NCI-H82 treated with DMSO at 0.1 percent for 48 hours (cell line): ENCODE results near the gene TOPORS.
"Not testable (repeated sequence)": the region's sequence is repeated elsewhere in the genome, so short reads cannot be mapped to it uniquely, and the experiment has no call there.

Experiments used
- DNase-seq: peaks from one replicate; lab custom pipeline; 2025; ENCODE audit not compliant: unreplicated experiment; lab: John Stamatoyannopoulos, UW

TOPORS gene

DNA sequence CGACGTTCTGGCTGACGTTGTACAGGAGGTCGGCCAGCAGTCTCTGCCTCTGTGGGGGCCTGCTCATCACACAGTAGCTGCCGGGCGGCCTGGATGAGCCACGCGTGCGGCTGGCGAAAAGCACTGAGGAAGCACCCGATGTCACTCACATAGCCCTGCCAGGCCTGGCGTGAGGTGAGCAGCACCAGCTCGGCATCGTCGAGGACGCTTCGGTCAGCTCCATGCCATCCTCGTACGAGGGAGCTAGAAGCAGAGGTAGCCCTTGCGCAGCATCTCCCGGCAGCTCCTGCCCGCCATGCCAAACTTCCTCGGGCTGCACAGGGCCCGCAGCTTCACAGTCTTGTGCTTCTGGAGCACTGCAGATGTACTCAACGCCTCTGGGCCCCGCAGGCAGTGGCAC, 14.4 kb upstream of the TOPORS start:
- no peak for DNase-seq

DNA sequence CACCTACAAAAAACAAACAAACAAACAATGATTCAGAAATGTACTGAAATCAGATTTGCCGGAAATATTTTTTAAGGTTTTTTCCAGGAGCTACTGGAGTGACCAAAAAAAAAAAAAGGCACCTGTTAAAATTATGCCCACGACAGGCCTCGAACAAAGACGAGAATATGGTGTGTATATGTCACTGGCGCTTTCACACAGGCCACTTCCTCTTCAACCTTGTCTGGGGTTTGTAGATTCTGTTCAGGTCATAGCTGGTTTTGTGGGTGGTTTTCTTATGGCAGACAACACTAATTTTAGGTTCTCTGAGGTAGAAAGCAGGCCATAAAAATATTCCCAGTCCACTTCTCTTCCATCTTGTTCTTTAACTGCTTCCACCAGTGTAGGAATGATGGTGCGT, 13.6 kb upstream of the TOPORS start:
- DNase-seq: no peak

GRCh38 chr9:32558408-32558934, 6.1 kb upstream of the TOPORS start:
- no peak for DNase-seq

- no peak for DNase-seq
Measured at GRCh38 chr9:32554591-32554990, 2.2 kb upstream of the TOPORS start.

- no peak for DNase-seq
Measured at GRCh38 chr9:32554107-32554506, 1.7 kb upstream of the TOPORS start.

GRCh38 chr9:32551276-32552051, 922 bp downstream of the TOPORS start:
- no peak for DNase-seq

DNA sequence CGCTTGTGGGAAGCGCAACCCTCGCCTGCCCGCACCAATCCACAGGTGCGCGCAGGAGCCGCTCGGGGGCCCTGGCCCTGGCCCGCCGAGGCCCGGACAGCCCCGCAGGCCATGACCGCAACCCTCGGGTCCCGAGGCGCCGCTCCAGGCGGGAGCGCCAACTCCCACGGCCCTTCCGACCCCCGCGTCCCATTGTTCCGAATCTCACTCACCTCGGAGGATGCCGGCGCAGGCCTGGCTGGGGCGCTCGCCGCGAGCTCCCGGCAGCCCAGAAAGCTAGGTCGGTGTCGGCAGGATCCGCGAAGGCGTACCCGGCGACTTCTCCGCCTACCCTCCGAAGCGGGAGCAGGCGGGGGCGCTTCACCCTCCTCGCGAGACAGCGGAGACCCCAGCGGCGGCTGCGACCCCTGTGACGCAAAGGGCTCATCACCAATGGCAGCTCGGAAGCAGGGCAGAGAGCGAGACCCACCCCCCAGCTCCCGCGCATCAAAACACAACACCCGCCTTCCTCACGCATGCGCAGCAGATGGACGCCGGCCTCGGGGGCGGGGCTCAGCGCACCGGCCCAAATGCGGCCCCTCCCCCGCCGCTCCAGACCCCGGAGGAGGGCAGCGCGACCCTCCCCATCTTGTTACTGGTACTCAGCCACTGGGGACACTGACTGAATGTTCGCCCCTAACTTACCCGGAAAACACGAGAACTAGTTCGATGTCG, 1.7 kb downstream of the TOPORS start:
- DNase-seq: peak; percentile 84

GRCh38 chr9:32550150-32550561, 2.2 kb downstream of the TOPORS start:
- DNase-seq: no peak

DNA sequence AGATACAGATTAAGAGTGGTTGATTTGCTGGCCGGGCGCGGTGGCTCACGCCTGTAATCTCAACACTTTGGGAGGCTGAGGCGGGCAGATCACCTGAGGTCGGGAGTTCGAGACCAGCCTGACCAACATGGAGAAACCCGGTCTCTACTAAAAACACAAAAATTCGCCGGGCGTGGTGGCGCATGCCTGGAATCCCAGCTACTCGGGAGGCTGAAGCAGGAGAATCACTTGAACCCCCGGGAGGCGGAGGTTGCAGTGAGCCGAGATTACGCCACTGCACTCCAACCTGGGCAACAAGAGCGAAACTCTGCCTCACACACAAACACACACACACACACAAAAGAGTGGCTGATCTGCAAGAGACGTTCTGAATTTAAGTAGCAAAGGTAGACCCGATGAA, 4.2 kb downstream of the TOPORS start:
- DNase-seq: not testable (repeated sequence)

DNA sequence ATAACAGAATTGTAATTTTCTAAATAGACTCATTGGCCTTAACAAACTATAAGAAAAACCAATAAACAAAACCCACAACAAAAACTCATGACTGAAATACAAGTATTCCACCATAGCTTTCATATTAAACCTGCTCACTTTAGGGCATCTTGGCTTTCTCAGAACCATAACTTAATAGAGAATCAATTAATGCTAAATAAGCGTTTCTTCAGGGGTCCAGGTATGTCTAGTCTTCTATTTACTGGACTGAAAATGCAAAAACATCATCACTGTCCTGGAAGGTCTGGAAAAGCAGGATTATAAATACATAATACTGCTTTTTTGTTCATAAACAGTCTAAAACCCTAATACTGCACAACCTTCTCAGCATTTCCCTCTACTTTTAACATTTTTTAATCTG, 6.5 kb downstream of the TOPORS start:
- no peak for DNase-seq

- no peak for DNase-seq
Measured at GRCh38 chr9:32543047-32543446, 9.3 kb downstream of the TOPORS start.

DNA sequence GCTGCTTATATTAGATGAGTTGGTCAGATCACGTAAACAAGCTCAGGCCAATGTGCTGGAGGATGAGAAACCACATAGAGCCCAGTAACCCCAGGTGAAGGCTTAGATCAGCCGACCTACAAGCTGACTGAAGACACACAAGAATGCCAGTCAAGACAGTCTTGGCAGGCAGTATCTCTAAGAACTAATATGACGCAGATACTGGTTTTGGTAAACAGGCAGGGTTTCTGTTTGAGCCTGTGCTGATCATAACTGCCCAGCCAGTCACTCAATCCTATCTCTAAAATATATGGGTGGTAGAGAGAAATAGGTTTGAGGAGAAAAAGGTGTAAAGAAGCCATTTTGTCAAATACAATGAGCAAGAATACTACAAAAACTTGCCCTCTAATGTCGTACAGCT, 18.6 kb downstream of the TOPORS start:
- no peak for DNase-seq

DNA sequence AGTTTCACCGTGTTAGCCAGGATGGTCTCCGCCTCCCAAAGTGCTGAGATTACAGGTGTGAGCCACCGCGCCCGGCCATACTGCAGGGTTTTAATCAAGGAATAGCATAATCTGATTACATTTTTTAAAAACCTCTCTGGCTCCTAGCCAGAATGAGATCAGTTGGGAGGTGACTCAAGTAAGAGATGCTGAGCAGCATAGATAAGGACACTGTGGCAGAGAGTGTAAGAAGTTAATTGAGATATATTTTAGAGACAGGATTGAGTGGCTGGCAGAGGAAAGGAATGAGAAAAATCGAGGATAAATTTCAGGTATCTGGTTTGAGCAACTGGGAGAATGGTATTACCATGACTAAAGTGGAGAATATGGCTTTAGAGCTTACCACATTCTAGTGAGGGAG, 19.1 kb downstream of the TOPORS start:
- no peak for DNase-seq

DNA sequence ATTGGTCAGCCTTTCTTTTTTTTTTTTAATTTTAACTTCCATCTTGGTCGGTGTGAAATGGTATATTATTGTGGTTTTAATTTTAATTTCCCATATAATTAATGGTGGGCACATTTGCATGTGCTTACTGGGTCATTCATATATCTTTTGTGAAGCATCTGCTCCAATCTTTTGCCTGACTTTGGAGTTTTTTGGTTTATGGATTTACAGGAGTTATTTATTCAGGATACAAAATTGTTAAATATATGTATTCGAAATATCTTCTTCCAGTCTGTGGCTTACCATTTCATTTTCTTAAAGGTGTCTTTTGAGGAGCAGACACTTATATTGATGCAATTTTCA, 25.7 kb downstream of the TOPORS start:
- no peak for DNase-seq

- peak; percentile 45 for DNase-seq
Measured at GRCh38 chr9:32526041-32526706, 26.2 kb downstream of the TOPORS start, which contains the start of gene RIGI. RIGI (minus strand) TSS chr9:32526196; CDS start chr9:32526166, 30 bp downstream.

GRCh38 chr9:32525709-32526030, 26.7 kb downstream of the TOPORS start:
- no peak for DNase-seq

GRCh38 chr9:32524892-32525708, 27.3 kb downstream of the TOPORS start:
- DNase-seq: no peak

DNA sequence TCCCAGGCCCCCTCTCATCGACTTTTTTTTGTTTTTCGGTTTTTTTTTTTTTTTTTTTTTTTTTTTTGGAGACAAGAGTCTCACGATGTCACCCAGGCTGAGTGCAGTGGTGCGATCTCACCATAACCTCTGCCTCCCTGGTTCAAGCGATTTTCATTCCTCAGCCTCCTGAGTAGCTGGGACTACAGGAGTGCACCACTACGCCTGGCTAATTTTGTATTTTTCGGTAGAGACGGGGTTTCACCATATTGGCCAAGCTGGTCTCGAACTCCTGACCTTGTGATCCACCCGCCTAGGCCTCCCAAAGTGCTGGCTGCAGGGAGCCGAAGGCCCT, 27.9 kb downstream of the TOPORS start:
- DNase-seq: not testable (repeated sequence)

DNA sequence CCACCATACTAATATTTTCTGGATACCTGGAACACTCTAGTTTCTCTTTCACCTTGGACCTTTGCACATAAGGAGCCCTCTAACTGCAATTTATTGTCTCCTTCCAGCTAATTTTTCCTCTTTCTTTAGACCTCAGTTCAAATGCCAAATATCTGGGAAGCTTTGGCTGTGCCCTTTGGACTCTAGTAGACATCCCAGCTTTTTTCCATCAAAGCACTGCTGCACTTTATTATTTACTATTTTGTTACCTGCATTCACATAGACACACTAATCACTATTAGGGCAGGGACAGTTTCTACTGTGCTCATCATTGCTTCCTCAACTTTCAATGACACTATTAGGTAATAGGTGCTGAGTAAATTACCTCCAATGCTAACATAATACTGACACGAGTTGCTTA, 28.5 kb downstream of the TOPORS start:
- DNase-seq: no peak

DNA sequence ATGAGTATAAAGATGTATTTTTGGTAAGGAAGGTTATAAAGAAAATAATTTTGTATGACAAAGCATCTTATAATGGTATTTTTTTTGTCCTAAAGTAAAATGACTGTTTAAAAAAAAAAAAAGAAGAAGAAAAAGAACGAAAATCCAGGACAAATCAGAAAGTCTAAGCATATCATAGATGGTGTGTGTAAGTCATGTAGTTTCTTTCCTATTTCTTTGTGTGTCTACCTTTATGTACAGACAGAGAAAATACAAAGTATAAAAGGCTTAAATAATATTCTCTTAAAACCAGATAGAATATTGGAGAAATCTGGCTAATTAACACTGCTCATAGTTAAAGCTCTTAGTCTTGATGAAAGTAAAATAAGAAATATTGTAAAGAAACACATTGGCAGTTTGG, 34.1 kb downstream of the TOPORS start:
- no peak for DNase-seq

DNA sequence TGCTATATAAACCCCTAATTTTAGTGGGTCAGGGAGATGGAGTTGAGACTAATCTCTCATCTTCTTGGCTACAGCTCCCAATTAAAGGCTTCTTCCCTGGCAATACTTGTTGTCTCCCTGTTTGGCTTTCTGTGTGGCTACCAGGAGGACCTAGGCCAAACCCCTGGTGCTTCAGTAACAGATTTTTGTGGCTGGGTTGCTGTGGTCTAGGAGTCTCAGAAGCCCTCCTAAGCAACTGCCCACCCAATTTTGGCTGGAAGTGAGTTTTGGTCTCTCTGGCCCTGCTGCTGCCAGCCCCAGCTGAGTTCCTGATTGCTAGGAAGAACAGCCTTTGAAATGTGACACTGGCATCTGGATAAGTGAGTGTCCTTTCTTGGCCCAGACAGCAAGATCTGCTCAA, 36.1 kb downstream of the TOPORS start:
- DNase-seq: no peak
